ENCODE measurements around the gene EFCC1. TPM values are rescaled to one million over a fixed set of nuclear protein-coding genes. Genes with fewer than 3 reads are reported as not detected.
"Not testable (repeated sequence)": the region's sequence is repeated elsewhere in the genome, so short reads cannot be mapped to it uniquely, and the experiment has no call there.

The EFCC1 gene
- total RNA-seq, 1 donor from 2014 or later = not detected

GRCh38 chr3:129061888-129062834 lies 61.1 kb downstream of the EFCC1 start:
- TF ChIP-seq CTCF (IDR thresholded peaks at IDR 0.05; ENCODE audit: insufficient read depth, low read length, poor library complexity, severe bottlenecking) = no peak
- no peak overlapping the region for H3K4me3 ChIP-seq (ENCODE audit: low read depth, low read length)
- no peaks in the 10 kb centered on the region for H3K36me3 ChIP-seq (ENCODE audit: control insufficient read depth, insufficient read depth, low read length)
- DNase-seq (ENCODE audit: low read depth) = no peak
- H3K27me3 ChIP-seq (ENCODE audit: control insufficient read depth, insufficient read depth, low read length) = peaks cover 12% of the 10 kb centered on the region

GRCh38 chr3:129063091-129063640 lies 62.1 kb downstream of the EFCC1 start:
- DNase-seq (ENCODE audit: low read depth) = no peak
- H3K36me3 ChIP-seq (ENCODE audit: control insufficient read depth, insufficient read depth, low read length) = no peaks in the 10 kb centered on the region
- H3K4me3 ChIP-seq (ENCODE audit: low read depth, low read length) = no peak overlapping the region
- H3K27me3 ChIP-seq (ENCODE audit: control insufficient read depth, insufficient read depth, low read length) = peaks cover 10% of the 10 kb centered on the region
- no peak for TF ChIP-seq CTCF (IDR thresholded peaks at IDR 0.05; ENCODE audit: insufficient read depth, low read length, poor library complexity, severe bottlenecking)

DNA sequence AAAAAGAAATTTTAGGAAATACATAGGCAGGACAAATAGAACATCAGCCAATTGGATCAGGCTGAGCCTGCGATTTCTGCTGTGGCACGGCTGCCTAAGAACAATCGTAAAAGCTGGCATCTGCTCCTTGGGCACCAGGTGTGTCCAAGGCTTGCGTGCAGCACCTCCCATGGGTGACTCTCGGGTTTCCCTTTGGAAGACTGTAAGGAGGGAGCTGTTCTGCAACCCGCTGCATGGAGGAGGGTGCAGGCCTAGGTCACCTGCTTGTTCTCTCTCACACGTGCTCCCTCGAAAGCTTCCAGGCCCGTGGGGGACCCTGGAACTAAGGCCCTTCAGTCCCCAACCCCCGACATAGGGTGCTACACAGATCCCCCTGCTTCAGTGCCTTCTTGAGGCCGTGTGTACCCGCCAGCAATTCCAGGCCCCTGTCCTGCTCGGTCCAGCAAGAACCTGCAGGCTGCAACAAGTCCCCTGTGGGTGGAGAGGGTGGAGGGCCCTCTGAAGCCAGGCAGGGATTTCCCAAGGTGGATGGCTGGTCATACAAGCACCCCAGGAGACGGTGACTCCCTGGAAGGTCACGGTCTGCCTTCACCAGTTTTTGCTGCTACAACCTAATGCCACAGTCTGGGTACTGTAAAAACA lies 62.9 kb downstream of the EFCC1 start:
- no peak for TF ChIP-seq CTCF (IDR thresholded peaks at IDR 0.05; ENCODE audit: insufficient read depth, low read length, poor library complexity, severe bottlenecking)
- Histone ChIP-seq H3K27me3 (ENCODE audit: control insufficient read depth, insufficient read depth, low read length) (peaks cover 7% of the 10 kb centered on the region), H3K4me3 (ENCODE audit: low read depth, low read length) (no peak overlapping the region), H3K36me3 (ENCODE audit: control insufficient read depth, insufficient read depth, low read length) (no peaks in the 10 kb centered on the region)
- DNase-seq (ENCODE audit: low read depth) = no peak

GRCh38 chr3:129065016-129065719 lies 64.1 kb downstream of the EFCC1 start:
- Histone ChIP-seq H3K27me3 (ENCODE audit: control insufficient read depth, insufficient read depth, low read length) (peaks cover 2% of the 10 kb centered on the region), H3K36me3 (ENCODE audit: control insufficient read depth, insufficient read depth, low read length) (no peaks in the 10 kb centered on the region), H3K4me3 (ENCODE audit: low read depth, low read length) (no peak overlapping the region)
- no peak for DNase-seq (ENCODE audit: low read depth)
- no peak for TF ChIP-seq CTCF (IDR thresholded peaks at IDR 0.05; ENCODE audit: insufficient read depth, low read length, poor library complexity, severe bottlenecking)

- DNase-seq (ENCODE audit: low read depth) = no peak
- no peak overlapping the region for H3K4me3 ChIP-seq (ENCODE audit: low read depth, low read length)
- TF ChIP-seq CTCF (IDR thresholded peaks at IDR 0.05; ENCODE audit: insufficient read depth, low read length, poor library complexity, severe bottlenecking) = no peak
- H3K27me3 ChIP-seq (ENCODE audit: control insufficient read depth, insufficient read depth, low read length) = peaks cover 2% of the 10 kb centered on the region
- no peaks in the 10 kb centered on the region for H3K36me3 ChIP-seq (ENCODE audit: control insufficient read depth, insufficient read depth, low read length)
Observed at GRCh38 chr3:129065720-129066073, 64.6 kb downstream of the EFCC1 start.

- DNase-seq (ENCODE audit: low read depth); H3K4me3 ChIP-seq (ENCODE audit: low read depth, low read length); H3K36me3 ChIP-seq (ENCODE audit: control insufficient read depth, insufficient read depth, low read length); H3K27me3 ChIP-seq (ENCODE audit: control insufficient read depth, insufficient read depth, low read length): not testable (repeated sequence)
Observed at GRCh38 chr3:129067719-129068118, 66.6 kb downstream of the EFCC1 start.

All from kidney epithelial cell (primary cell).